Fibroblast of skin of left biceps (primary cell): ENCODE data around the gene UROC1.

Experiments used
- DNase-seq, 2 experiments: peaks; one replicate each; pipeline ENCODE4 v3.0.0-alpha.2; 2013; ENCODE audit warnings: low read depth in 2 of 2

Gene UROC1

GRCh38 chr3:126440709-126440995 lies 76.9 kb downstream of the UROC1 start:
- no peak for DNase-seq

DNA sequence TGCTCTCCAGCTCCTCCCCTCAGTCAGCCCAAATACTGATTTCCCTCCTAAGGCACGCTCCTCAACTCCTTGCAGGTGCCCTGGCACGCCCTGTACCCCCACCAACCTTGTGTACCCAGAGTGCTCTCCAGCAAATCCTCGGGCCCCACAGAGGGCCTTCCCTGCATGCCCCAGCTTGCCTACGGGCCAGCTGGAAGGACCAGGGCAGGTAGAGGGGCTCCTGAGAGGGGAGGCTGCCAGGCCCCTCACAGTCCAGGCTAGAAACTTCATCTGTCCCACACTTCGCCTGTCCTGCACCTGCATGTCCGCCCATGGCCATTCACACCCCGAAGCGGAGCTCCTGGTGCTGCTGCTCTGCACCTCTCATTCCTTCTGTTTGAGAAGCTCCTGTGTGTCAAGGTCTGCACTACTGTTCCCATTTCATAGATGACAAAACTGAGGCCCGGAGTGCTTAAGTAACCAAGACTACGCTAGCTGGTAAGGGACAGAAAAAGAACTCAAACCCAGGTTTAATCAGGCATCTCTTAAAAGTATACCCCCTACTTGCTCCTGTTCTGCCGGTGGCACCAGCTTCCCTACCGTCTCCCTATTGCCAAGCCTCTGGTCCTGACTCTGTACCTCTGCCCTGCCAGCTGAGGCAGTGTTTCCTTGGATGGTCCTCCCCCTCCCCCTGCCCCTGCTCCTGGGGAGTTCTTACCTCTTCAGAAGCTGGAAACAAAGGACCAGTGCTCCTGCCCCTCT lies 77.4 kb downstream of the UROC1 start:
- DNase-seq = no peak

- no peak for DNase-seq
Observed at GRCh38 chr3:126439346-126439967, 78.1 kb downstream of the UROC1 start.

DNA sequence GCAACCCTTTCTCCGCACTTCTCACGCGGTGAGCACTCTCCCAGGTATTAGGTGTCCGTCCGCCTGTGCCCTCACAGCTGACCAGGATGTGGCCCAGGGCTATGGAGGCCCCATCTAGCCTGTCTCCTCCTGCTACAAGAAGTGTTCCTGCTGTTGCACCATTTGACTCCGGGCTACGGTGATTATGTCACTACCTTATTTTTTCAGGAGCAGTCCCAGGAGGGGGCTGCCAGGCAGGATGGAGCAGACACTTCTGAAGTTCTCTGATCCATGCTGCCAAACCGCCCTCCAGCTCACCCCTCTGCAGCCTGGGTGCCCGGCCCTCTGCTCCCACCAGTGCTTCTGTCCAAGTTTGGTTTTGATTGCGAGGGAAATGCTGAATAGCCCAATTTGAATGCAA lies 78.8 kb downstream of the UROC1 start:
- no peak for DNase-seq

- DNase-seq = no peak
Observed at GRCh38 chr3:126438186-126438585, 79.4 kb downstream of the UROC1 start.

DNA sequence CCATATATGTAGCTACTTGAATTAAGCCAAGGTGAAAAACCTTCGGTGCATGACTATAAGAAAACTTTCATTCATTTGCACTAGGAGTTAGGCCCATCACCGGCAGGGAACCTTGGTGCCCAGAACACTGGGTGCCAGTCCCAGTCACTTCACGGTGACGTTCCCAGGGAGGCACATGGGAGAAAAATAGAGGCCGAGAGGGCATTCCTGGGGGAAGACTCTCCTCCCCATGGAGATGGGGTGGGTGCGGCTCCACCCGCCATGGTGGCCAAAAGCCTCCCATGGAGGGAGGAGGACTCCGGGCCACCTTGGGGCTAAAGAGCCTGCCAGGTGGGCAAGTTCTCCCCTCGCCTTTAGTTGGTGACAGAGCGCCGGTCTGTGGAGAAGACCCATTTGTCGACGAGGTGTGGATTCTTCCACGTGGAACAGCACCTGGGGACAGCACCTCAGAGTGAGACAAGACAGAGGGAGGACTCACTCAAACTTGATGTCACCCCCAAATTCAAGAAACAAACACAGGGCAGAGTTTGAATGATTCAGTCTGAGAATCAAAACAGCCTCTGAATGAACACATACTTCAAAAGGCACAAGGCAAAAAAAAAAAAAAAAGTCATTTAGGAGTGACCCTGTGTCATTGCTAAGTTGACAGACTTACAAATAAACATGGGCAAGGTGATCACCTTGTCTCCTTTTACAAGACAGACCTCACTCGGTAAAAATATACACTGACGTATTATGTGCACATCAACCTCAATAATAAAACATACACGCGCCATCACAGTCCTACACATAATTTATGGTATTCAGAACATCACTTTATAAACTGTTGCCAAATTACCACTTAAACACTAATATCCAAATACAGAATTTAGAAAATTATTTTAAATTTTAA lies 80.5 kb downstream of the UROC1 start:
- DNase-seq = no peak

DNA sequence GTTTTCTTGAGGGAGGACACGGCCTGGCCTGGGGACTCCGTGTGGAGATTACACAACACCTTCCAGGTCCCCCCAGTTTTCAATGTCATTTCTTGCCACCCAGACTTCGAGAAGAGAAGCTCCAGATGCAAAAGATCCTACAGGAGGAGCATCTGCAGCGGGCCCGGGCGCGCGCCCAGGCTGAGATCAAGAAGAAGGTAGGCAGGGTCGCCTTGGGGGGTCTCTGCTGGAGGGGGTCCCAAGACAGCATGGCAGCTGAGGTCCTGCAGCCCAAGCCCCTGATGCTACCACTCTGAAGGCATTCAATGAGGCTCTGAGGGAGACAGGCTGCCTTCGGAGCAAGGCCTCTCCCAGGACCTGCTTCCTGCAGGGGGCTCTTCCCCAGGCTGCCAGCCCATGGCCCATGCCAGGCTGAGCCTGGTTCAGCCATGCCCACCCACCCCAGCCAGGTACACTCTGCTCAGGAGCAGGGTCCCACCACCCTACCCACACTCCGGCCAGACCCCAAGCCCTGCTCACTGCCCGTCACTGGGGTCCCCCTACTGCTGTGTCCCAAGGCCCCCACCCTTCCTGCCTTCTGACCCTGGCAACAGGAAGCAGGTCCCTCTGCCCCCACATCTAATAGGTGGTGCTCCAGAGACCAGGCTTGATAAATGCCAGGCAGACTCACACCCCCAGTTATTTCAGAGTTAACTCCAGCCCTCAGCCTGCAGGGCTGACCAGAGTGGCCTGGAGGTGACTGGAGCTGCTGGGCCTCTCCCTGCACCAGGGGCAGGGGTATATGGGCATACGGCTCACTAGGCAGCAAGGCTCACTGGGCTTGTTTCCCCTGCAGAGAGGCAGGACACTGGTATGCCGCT lies 81.9 kb downstream of the UROC1 start:
- DNase-seq = no peak

DNA sequence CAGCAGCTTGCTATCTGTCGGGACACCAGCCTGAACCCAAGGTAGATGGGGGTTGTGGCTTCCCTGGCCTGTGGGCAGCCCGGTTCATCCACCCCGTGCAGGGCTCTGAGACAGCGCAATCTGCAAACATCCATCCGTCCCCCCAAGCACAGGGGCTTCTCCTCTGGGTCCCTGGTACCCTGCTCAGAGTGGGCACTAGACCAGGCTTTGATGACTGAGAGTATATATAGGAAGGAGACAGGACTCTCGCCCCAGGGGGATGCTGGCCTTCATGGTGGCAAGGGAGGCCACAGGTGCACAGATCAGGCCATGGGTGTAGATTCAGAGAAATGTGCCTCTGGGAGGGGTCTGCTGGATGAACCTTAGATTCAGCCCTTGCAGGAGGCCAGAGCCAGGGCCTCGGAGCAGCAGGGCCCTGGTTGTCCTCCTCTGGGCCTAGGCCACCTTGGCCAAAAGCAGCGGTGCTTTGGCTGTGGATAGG lies 82.6 kb downstream of the UROC1 start:
- no peak for DNase-seq

DNA sequence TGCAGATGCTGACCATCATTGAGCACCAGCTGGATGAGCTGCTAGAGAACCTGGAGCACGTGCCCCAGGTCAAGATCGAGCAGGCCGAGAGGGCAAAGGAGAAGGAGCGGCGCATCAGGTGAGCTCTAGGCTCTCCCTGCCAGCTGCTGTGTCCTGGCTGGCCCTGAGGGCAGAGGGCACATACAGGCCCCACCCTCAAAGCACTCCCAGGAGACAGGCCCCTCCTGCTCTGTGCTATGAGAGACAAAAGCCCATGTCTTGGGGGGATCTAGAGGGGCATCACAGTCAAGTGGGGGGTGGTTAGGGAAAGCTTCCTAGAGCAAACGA lies 83.3 kb downstream of the UROC1 start:
- DNase-seq = no peak

DNA sequence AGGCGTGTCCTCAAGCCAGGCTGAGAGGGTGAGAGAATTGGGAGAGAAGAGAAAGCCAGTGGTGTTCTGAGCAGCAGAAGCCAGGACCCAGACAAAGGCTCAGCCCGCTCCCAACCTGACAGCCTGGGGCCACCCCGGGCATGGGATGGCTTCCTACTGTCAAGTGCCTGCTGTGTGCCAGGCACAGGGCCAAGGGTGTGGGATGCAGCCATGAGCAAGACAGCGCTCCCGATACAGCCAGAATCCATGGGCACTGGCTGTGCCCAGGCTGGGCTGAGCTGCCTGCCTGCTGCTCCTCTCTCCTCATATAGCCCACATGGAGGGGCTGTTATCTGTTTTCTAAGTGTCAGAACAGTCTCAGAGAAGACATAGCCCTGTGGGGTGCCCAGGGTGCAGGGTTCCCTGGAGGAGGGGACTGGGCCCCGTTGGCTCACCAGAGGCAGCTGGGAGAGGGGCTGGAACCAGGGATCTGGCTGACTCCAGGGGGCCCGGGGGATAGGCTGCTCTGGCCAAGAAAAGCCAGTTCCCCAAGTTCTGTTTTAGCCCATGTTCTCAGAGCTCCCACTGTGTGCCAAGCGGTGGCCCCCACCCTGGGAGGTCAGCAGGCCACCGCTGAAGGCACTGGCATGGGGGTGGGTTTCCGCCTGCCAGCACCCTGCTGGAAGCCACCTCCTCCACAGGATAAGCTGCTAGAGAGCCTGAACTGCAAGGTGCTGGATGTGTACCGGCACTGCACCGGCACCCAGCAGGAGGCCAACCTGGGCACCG lies 83.9 kb downstream of the UROC1 start:
- DNase-seq = no peak

GRCh38 chr3:126433105-126433430 lies 84.5 kb downstream of the UROC1 start:
- no peak for DNase-seq

- no peak for DNase-seq
Observed at GRCh38 chr3:126432361-126433104, 85.0 kb downstream of the UROC1 start.
